OCI-LY7 (cell line): ENCODE data around the gene RNF149. TPM values are rescaled to one million over a fixed set of nuclear protein-coding genes. Genes with fewer than 3 reads are reported as not detected.

Source experiments
- BruUV-seq: library from RNA; stranded (reverse); fragments of 400-500 nt; replicated peaks from 2 replicates; lab custom pipeline; 2021; lab: Mats Ljungman, UMichigan
- CTCF ChIA-PET: fragments of 300-600 bp; sonication (Branson Sonifier 250); formaldehyde crosslinking; loops from one replicate; lab custom pipeline; 2022; ENCODE audit warnings: antibody characterized with exemption; ENCODE audit not compliant: unreplicated experiment; lab: Charles Lee
- POLR2A ChIA-PET: fragments of 300-600 bp; sonication (Branson Sonifier 250); formaldehyde crosslinking; loops from one replicate; lab custom pipeline; 2022; ENCODE audit warnings: antibody characterized with exemption; lab: Charles Lee
- DNase-seq: peaks from one replicate; pipeline ENCODE4 v3.0.0-alpha.2; 2015; ENCODE audit warnings: low spot score
- H2AFZ ChIP-seq: fragments of 200-600 bp; sonication (generic), shearing (Covaris generic); 2 replicates; pipeline ENCODE4 v1.6.1; 2014; ENCODE audit warnings: mild to moderate bottlenecking, antibody characterized with exemption, low read length, moderate library complexity
- H3K27ac ChIP-seq: fragments of 200-600 bp; sonication (generic); 2 replicates; pipeline ENCODE4 v1.5.1; 2014; ENCODE audit warnings: mixed run types, low read depth, mild to moderate bottlenecking, moderate library complexity, low read length, inconsistent platforms; ENCODE audit not compliant: poor library complexity, severe bottlenecking
- H3K36me3 ChIP-seq: fragments of 200-600 bp; sonication (generic); 2 replicates; pipeline ENCODE4 v1.6.1; 2014; ENCODE audit warnings: mild to moderate bottlenecking, antibody characterized with exemption, low read length, moderate library complexity, mixed read lengths; ENCODE audit not compliant: insufficient read depth
- H3K4me1 ChIP-seq: fragments of 200-600 bp; sonication (generic); 2 replicates; pipeline ENCODE4 v1.5.1; 2014; ENCODE audit warnings: mild to moderate bottlenecking, low read length; ENCODE audit not compliant: insufficient read depth, poor library complexity, severe bottlenecking
- H3K4me2 ChIP-seq: fragments of 200-600 bp; sonication (generic); 2 replicates; pipeline ENCODE4 v1.6.1; 2014; ENCODE audit warnings: mild to moderate bottlenecking, low read length
- H3K4me3 ChIP-seq: fragments of 200-600 bp; sonication (generic); 2 replicates; pipeline ENCODE4 v1.5.1; 2014; ENCODE audit warnings: mild to moderate bottlenecking, low read depth, low read length; ENCODE audit not compliant: poor library complexity, severe bottlenecking
- H3K79me2 ChIP-seq: fragments of 200-600 bp; sonication (generic); 2 replicates; pipeline ENCODE4 v1.6.1; 2016; ENCODE audit warnings: low read depth, mild to moderate bottlenecking, low read length, moderate library complexity, mixed read lengths; ENCODE audit not compliant: insufficient read depth
- H3K9me2 ChIP-seq: fragments of 200-600 bp; sonication (generic); 2 replicates; pipeline ENCODE4 v1.6.1; 2016; ENCODE audit warnings: mild to moderate bottlenecking, low read length, mixed read lengths; ENCODE audit not compliant: insufficient read depth
- H3K9me3 ChIP-seq: fragments of 200-600 bp; sonication (generic); 2 replicates; pipeline ENCODE4 v1.6.1; 2014; ENCODE audit warnings: mild to moderate bottlenecking, mixed run types, low read length, mixed read lengths
- H4K20me1 ChIP-seq: fragments of 200-600 bp; sonication (generic); 2 replicates; pipeline ENCODE4 v1.6.1; 2014; ENCODE audit warnings: mild to moderate bottlenecking, antibody characterized with exemption, low read length, moderate library complexity, mixed read lengths; ENCODE audit not compliant: insufficient read depth
- CTCF ChIP-seq: fragments of 200-600 bp; sonication (generic); conservative IDR thresholded peaks from 2 replicates; pipeline ENCODE4 v1.5.1; 2014; ENCODE audit warnings: mild to moderate bottlenecking, antibody characterized with exemption, low read length, moderate library complexity, mixed read lengths
- EZH2phosphoT487 ChIP-seq: fragments of 200-600 bp; sonication (generic); IDR thresholded peaks from 2 replicates; pipeline ENCODE4 v1.6.1; 2018; ENCODE audit warnings: low read depth, borderline replicate concordance, mild to moderate bottlenecking, mixed run types, antibody characterized with exemption, low read length, moderate library complexity, mixed read lengths
- intact Hi-C: fragments of 100-400 bp; cut with micrococcal nuclease; formaldehyde crosslinking; loops from one replicate; pipeline ENCODE4 v1.10.0; 2022; ENCODE audit not compliant: unreplicated experiment
- total RNA-seq, 2 experiments: library from RNA; depleted of rRNA in 1 of 2; stranded (reverse); fragments of >200 nt in 1 of 2; shearing (Covaris generic) in 1 of 2; gene quantifications; 2 replicates each; pipeline ENCODE4 v1.2.3, GENCODE V29; 2014 to 2022

RNF149 gene
- total RNA-seq, 2 experiments from 2014 or later, result 10.3 to 17.9 TPM

GRCh38 chr2:101300164-101300563 is 8.3 kb downstream of the RNF149 start:
- no peaks in the 10 kb centered on the region for H3K4me1 ChIP-seq
- POLR2A ChIA-PET, result no interaction called here
- H3K9me2 ChIP-seq, result no peaks in the 10 kb centered on the region
- H3K9me3 ChIP-seq, result no peaks in the 10 kb centered on the region
- no TSS peak for BruUV-seq
- H4K20me1 ChIP-seq, result no peaks in the 10 kb centered on the region; the same call in 1 of the 2 replicates
- CTCF ChIA-PET, result no interaction called here
- intact Hi-C loops, result no loop called here
- no peak overlapping the region for H3K4me2 ChIP-seq
- no peak overlapping the region for H2AFZ ChIP-seq
- H3K36me3 ChIP-seq, result no peaks in the 10 kb centered on the region
- H3K27ac ChIP-seq, result no peak overlapping the region
- no peak for DNase-seq
- no peaks in the 10 kb centered on the region; the same call in 1 of the 2 replicates for H3K79me2 ChIP-seq
- no peak overlapping the region for H3K4me3 ChIP-seq
- TF ChIP-seq CTCF, result no peak
- no peak for TF ChIP-seq EZH2phosphoT487

- Histone ChIP-seq H3K4me1 (no peaks in the 10 kb centered on the region), H3K4me3 (no peak overlapping the region), H3K27ac (no peak overlapping the region), H3K9me3 (no peaks in the 10 kb centered on the region), H2AFZ (no peak overlapping the region), H3K9me2 (no peaks in the 10 kb centered on the region), H3K4me2 (no peak overlapping the region), H3K36me3 (no peaks in the 10 kb centered on the region), H3K79me2 (no peaks in the 10 kb centered on the region; the same call in 1 of the 2 replicates), H4K20me1 (no peaks in the 10 kb centered on the region; the same call in 1 of the 2 replicates)
- intact Hi-C loops, result no loop called here
- DNase-seq, result no peak
- no TSS peak for BruUV-seq
- POLR2A ChIA-PET, result interaction anchor here (0.6 to 1.2 kb wide), 5 partner anchors 12 to 400 kb away, joined by 3 to 10 read pairs (median 3); no protein-coding TSS in a partner anchor
- CTCF ChIA-PET, result interaction anchor here (1.2 kb wide), 1 partner anchor 18 kb away, joined by 3 read pairs; no protein-coding TSS in a partner anchor
- TF ChIP-seq CTCF (no peak), EZH2phosphoT487 (no peak)
Measured at GRCh38 chr2:101299604-101300003, 8.9 kb downstream of the RNF149 start.

- Histone ChIP-seq H3K79me2 (no peaks in the 10 kb centered on the region; the same call in 1 of the 2 replicates), H3K4me2 (no peak overlapping the region), H3K36me3 (0 out of 2 replicates have a peak, but pooled peaks cover 5% of the 10 kb centered on the region), H3K4me3 (no peak overlapping the region), H3K27ac (no peak overlapping the region), H3K4me1 (no peaks in the 10 kb centered on the region), H4K20me1 (no peaks in the 10 kb centered on the region; the same call in 1 of the 2 replicates), H3K9me2 (no peaks in the 10 kb centered on the region), H3K9me3 (no peaks in the 10 kb centered on the region), H2AFZ (no peak overlapping the region)
- ChIA-PET POLR2A (no interaction called here), CTCF (no interaction called here)
- no TSS peak for BruUV-seq
- TF ChIP-seq EZH2phosphoT487 (no peak), CTCF (no peak)
- intact Hi-C loops, result no loop called here
- no peak for DNase-seq
Measured at GRCh38 chr2:101297383-101297782, 11.1 kb downstream of the RNF149 start.
